Islet of Langerhans (tissue), 1 donor: Measurements from ENCODE around the gene PIEZO1.
"Not testable (repeated sequence)": the region's sequence is repeated elsewhere in the genome, so short reads cannot be mapped to it uniquely, and the experiment has no call there.

Experiments used
- FAIRE-seq: peaks from one replicate; lab custom pipeline; 2011; peaks lifted over from hg19 to GRCh38; lab: Jason Lieb, UNC

The PIEZO1 gene

GRCh38 chr16:88785106-88785924, at the start of gene PIEZO1:
TSS of gene PIEZO1 (minus strand) at chr16:88785220. CDS start at chr16:88784964, 256 bp downstream.
- FAIRE-seq, result no peak

- no peak for FAIRE-seq
Measured at GRCh38 chr16:88834670-88835069, 49.6 kb upstream of the PIEZO1 start.

DNA sequence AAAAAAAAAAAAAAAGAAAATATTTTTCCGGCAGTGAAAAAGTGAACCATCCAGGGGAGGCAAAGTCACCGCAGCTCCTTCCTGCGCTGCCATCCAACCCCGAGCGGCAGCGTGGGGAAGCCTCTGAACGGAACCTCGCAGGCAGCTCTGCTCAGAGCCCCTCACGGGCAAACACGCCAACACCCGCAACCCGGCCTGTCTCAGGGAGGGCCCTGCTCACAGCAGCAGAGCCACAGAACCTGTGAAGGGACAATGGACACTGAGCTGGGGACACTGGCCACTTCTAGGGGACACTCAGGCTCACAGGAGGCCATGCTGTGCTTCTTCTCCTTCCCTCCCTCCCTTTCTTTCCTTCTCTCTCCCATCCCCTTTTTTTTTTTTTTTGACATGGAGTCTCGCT, 48.1 kb upstream of the PIEZO1 start:
- no peak for FAIRE-seq

- FAIRE-seq, result no peak
Measured at GRCh38 chr16:88831838-88832237, 46.8 kb upstream of the PIEZO1 start.

GRCh38 chr16:88830783-88831182, 45.8 kb upstream of the PIEZO1 start:
- no peak for FAIRE-seq

GRCh38 chr16:88830258-88830657, 45.2 kb upstream of the PIEZO1 start:
- FAIRE-seq, result no peak

GRCh38 chr16:88828711-88829110, 43.7 kb upstream of the PIEZO1 start:
- no peak for FAIRE-seq

- no peak for FAIRE-seq
Measured at GRCh38 chr16:88827727-88828126, 42.7 kb upstream of the PIEZO1 start.

GRCh38 chr16:88826070-88826840, 41.2 kb upstream of the PIEZO1 start:
- no peak for FAIRE-seq

GRCh38 chr16:88825146-88825545, 40.1 kb upstream of the PIEZO1 start:
- no peak for FAIRE-seq

- no peak for FAIRE-seq
Measured at GRCh38 chr16:88824256-88825077, 39.4 kb upstream of the PIEZO1 start.

DNA sequence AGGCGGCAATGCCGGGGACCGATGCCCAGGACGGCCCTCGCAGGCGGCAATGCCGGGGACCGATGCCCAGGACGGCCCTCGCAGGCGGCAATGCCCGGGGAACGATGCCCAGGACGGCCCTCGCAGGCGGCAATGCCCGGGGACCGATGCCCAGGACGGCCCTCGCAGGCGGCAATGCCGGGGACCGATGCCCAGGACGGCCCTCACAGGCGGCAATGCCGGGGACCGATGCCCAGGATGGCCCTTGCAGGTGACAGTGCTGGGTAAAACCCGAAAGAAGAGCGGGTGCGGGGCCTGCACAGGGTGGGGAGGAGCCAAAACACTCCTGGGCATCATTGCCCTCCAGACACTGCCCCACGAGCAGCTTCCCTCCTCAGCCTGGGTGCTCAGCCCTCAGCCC, 38.6 kb upstream of the PIEZO1 start:
- not testable (repeated sequence) for FAIRE-seq

DNA sequence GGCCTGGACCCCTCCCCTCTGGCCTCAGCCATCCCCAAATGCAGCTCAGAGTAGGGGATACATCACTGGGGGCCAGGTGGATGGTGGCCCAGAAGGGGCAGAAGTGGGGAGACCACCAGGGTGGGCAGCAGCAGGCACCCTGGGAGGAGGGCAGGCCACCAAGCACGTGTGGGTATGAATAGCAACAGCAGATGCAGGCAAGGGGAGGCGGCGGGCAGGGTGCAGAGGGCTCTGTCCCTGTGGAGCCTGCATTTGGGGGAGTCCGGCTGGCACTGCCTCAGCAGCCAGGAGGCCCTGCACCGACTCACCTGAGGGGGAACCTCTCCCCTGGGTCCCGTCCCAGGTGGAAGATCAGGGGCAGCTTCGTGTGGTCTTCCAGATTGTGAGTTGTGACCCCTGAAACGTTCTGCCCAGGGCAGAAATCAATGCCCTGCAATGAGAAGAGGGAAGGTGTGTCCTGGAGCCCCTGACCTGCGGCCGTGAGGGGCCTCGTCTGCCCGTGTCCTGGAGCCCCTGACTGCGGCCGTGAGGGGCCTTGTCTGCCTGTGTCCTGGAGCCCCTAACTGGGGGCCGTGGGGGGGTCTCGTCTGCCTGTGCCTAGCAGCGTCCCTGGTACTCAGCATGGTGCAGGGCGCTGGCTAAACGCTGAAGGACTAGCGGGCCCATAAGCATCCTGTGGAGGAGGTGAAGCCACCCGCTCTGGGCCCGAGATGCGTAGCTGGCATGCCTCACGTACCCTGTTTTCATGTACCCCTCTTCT, 37.4 kb upstream of the PIEZO1 start:
- FAIRE-seq, result no peak

DNA sequence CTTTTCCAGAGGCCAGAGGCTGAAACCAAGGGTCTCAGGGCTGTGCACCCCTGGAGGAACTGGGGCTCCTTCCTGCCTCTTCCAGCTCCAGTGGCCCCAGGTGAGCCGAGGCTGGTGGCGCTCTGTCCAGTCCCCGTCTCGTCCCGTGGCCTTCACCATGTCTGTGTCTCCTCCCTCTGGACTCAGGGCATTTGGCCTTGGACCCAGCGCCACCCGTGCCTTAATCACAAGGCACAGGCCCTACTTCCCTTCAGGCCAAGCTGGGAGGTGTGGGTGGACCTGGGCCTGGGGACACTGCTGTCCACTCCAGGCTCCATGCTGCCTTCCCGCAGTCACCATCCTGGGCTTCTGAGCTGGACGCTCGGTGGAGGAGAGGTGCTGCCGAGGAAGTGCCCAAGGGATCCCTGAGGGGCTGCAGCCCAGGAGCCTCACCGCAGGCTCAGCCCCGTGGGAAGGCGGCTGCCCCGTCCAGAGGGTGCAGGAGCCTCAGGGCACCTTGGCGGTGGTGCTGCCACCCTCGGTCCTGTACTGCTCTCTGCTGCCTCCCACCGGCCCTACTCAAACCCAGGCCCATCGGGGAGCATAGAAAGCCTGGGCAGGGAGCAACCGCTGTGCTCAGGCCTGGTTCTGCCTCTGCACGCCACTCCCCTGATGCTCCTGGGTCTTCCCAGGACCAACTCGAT, 36.3 kb upstream of the PIEZO1 start:
- FAIRE-seq, result no peak

GRCh38 chr16:88820385-88821025, 35.5 kb upstream of the PIEZO1 start:
- no peak for FAIRE-seq

GRCh38 chr16:88819126-88819525, 34.1 kb upstream of the PIEZO1 start:
- no peak for FAIRE-seq

DNA sequence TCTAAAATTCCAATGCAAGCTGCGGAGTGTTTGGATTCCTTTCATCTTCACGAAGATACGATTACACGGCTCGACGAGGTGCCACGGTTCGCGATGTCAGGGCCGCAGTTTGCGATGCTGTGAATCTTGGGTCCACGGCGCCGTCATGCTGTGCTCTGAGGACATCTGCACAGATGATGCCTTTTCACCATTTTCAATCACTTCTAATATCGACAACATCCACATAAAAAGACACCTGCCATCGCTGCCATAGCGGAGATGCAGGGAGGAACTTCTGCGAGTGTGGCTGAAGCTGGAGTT, 33.5 kb upstream of the PIEZO1 start:
- FAIRE-seq, result no peak

- FAIRE-seq, result no peak
Measured at GRCh38 chr16:88817785-88818574, 33.0 kb upstream of the PIEZO1 start.

DNA sequence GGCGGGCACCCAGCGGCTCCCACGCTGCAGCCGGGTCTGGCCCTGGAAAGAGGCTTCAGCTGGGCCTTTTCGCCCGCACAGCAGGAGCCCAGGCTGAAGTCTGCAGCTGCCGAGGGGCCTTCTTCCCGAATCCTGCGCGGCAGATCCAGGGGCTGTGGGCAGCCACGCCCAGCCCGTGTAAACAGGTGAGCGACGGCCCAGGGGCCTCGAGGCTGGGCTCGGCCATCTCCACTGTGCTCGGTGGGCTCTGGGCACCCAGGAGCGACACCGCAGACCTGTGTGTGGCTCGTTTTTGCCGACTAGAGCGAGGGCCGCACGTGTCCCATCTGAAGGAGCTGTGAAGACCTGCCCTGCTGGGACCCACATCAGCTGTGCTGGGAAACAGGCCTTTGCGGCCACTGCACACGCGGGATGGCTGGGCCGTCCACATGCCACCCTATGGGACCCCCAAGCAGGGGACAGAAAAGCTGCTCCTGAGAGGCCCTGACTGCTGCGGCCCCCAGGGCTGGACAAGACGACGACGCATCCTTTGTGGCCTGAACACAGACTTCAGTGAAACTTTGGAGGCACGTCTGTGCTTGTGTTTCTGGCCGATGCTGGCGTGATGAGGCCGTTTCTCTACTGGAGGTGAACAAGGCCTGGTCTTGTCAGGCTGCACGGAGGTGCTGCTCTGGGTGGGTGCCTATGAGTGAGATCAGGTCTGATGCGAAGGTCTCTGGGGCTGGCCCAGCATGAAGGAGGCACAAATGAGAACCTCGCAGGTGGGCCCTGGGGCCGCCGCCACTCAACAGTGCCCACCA, 31.9 kb upstream of the PIEZO1 start:
- no peak for FAIRE-seq
